GM10266 (cell line): ENCODE data around the gene SESTD1.

Experiments used
- DNase-seq: peaks from one replicate; pipeline ENCODE4 v3.0.0; 2012; ENCODE audit errors: extremely low spot score
- CTCF ChIP-seq: IDR thresholded peaks from 2 replicates; pipeline ENCODE4 v1.5.1; 2012; ENCODE audit warnings: mild to moderate bottlenecking, low read depth; ENCODE audit not compliant: control insufficient read depth, insufficient read depth; ENCODE audit errors: missing control alignments

SESTD1 gene

DNA sequence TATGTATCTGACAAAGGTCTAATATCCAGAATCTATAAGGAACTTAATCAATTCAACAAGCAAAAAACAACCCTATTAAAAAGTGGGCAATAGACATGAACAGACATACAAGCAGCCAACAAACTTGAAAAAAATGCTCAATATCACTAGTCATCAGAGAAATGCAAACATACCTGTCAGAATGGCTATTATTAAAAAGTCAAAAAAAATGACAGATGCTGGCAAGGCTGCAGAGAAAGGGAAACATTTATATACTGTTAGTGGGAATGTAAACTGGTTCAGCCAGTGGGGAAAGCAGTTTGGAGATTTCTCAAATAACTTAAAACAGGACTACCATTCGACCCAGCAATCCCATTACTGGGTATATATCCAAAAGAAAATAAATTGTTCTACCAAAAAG is 21.6 kb downstream of the SESTD1 start:
- TF ChIP-seq CTCF = no peak
- DNase-seq = no peak

- no peak for DNase-seq
- TF ChIP-seq CTCF = no peak
Measured at GRCh38 chr2:179240481-179241451, 23.9 kb downstream of the SESTD1 start.

DNA sequence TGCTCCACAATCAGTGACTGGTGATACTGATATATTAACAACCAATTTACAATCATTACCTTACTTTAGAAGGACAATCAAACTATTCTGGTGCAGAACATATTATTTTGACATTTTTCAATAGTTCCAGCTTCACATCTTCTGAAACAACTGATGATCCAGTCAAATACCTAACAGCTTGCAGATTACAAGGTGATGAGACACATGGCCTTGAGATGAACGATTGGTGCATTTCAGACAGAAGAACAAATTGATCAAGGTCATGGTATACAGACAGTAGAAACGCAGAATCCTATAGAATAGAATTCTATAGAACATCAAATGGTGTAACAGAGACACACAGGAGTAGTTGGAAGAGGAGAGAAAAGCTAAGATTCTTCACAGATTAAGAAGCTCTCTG is 24.8 kb downstream of the SESTD1 start:
- TF ChIP-seq CTCF = no peak
- no peak for DNase-seq

GRCh38 chr2:179239195-179239594 is 25.4 kb downstream of the SESTD1 start:
- no peak for TF ChIP-seq CTCF
- DNase-seq = no peak

DNA sequence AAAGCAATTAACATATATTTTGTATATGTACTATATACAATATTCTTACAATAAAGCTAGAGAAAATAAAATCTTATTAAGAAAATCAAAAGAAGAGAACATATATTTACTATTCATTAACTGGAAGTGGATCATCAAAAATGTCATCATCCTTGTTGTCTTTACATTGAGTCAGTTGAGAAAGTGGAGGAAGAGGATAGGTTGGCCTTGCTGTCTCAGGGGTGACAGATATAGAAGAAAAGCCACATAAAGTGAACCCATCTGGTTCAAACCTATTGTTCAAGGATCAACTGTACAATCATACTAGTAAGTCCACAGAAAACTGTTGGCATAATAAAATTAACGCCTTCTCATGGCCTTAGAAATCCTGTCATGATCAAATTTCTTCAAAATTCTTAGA is 26.6 kb downstream of the SESTD1 start:
- no peak for DNase-seq
- no peak for TF ChIP-seq CTCF

- TF ChIP-seq CTCF = no peak
- no peak for DNase-seq
Measured at GRCh38 chr2:179237209-179237946, 27.3 kb downstream of the SESTD1 start.
